HG03575 (cell line): ENCODE results near the gene CALY.
"Not testable (repeated sequence)": the region's sequence is repeated elsewhere in the genome, so short reads cannot be mapped to it uniquely, and the experiment has no call there.

Experiments used
- ATAC-seq: cut with Tn5 transposase; IDR thresholded peaks from one replicate; pipeline ENCODE4 v1.9.1; 2021; ENCODE audit not compliant: unreplicated experiment, insufficient number of reproducible peaks, low FRiP score; ENCODE audit errors: extremely low read depth

Gene CALY

GRCh38 chr10:133368153-133368552 is 31.5 kb upstream of the CALY start:
- ATAC-seq: no peak

DNA sequence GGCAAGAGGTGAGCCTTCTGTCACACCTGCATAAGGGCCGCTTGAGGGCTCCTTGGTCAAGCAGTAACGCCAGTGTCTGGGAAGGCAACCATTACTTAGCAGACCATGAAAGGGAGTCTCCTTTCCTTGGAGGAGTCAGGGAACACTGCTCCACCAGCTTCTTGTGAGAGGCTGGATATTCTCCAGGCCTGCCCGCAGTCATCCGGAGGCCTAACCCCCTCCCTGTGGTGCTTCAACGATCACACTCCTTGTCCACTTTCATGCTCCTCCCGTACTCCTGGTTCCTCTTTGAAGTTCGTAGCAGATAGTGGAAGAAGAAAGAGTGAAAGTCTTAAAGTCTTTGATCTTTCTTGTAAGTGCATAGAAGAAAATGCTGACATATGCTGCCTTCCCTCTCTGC is 30.8 kb upstream of the CALY start:
- not testable (repeated sequence) for ATAC-seq

- no peak for ATAC-seq
Observed at GRCh38 chr10:133366751-133367150, 30.1 kb upstream of the CALY start.

DNA sequence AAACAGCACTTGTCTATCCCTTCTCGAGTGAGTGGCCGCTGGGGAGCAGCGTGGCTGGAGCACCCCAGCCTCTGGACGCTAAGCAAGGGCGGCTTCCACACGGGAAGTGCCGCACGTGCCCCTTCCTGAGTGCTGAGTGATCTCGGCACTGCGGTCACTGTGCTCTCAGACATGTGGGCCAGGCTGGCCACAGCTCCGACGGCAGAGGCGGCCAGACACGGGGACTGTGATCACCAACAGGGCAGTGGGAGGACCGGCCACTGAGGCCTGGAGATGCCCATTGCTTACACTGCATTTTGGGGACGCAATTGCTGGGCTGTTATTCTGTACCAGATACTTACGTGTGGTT is 29.4 kb upstream of the CALY start:
- no peak for ATAC-seq

GRCh38 chr10:133365461-133366129 is 28.9 kb upstream of the CALY start:
- ATAC-seq: no peak

DNA sequence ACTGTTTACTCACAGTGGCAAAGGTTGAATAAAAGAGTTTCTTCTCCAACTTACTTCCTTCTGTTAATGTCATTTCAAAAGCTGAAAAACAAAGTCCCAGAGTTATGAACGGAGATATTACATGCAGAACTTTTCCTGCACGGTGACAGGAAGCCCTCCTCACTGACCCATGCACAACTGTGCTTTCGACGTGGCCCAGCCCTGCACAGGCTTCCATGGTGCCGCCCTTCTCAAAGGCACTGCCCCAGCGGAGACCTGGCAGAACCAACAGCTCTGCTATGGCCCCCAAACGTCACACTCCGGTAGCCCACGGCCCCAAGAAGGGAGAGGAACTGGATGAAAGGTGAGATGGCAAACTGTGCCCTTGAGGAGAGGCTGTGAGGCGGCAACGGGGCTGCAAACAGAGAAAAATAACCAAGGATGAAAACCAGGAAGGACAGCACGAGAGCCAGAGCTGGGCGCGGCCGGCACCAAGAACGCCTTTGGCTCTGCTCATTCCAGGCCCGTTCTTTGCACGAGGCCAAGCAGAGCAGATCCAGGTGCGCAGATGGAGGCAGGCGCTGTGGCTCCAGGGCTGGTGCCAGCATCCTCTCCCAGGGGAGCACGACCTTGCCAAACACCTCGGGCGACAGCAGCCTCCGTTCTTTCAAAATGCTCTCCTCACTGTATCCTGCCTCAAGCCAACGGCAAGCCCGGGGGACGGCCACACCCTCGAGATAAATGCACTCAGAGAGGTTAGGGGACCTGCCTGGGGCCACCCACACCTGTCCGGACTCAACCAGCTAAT is 28.1 kb upstream of the CALY start:
- ATAC-seq: no peak

DNA sequence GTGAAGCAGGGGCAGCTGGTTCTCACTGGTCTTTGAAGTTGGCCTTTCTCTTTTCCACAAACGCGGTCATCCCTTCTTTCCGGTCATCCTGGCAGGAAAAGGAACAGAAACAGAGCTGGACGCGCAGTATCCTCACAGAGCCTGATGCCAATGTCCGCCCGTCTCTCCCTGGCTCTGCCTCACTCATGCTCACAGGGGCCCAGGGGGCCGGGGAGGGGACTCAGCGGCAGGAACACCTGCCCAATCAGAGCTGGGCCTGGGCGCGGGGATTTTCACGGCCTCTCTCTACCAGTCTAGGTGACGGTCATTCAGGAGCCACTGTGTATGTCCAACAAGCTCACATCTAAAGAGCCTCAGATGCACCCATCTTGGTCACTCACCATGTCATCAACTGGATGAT is 26.1 kb upstream of the CALY start:
- ATAC-seq: no peak

- ATAC-seq: no peak
Observed at GRCh38 chr10:133361773-133362441, 25.2 kb upstream of the CALY start.

- no peak for ATAC-seq
Observed at GRCh38 chr10:133361227-133361626, 24.5 kb upstream of the CALY start.

DNA sequence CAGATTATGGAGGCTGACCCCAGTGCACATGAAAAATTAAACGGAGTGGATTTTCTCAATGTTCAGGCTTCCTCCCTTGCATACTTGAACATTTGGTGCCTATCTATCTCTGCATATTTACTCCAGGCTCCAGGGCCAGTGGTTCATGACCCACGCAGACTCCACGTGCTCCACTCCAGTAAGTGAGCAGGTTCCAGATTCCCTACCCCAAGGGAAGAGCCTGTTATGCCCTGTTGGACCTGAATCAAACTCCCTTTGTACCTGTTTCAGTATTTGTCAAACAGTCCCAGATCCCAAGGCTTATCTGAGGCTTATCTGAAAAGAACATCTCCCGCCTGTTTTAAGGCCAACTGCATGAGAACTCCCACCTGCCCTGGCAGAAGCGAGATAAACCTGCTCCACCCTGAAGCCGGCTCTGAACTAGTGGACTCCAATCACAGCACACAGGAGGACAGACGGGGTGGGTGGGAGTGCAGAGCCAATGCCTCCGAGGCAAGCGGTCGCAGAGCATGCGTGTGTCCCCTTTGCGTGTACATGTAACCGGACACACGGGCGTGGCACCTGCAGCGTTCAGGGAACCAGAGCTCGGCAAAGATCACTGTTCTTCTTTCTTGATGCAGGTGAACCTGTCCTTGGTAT is 23.4 kb upstream of the CALY start:
- no peak for ATAC-seq

- ATAC-seq: no peak
Observed at GRCh38 chr10:133359554-133359971, 22.9 kb upstream of the CALY start.

GRCh38 chr10:133358925-133359310 is 22.2 kb upstream of the CALY start:
- no peak for ATAC-seq

DNA sequence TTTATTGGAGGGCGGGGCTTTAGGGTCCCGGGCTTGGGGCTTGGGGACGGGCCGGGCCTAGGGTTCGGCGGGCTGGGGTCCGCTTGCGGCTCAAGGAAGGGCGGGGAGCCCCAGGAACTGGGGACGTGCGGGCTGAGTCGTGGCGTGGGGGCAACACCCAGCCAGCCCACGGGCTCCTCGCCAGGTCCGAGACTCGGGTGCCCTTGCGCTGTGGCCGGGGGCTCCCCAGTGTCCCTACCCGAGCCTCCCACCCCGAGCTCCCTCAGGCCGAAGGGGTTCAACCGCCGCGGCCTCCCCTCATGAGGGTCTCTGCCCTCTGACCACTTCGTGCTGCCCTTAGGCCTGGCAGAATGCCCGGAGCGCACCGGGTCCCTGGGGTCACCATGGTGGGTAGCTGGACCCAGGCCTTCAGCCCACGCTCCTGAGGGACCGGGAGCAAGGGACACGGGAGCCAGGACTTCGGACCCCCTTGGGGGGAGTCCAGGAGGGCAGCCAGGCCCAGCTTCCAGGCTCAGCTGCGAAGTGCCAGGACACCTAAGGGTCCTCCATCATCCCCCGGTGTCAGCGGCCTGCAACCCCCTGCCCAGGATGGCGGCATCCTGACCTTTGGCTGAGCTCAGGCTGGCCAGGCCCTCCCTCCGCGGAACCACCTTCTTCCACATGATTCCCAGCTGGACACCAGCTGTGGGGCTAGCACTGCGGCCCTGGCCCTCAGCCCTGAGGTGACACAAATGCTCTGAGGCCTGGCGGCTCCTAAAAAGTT is 21.6 kb upstream of the CALY start:
- no peak for ATAC-seq

GRCh38 chr10:133357285-133358161 is 20.8 kb upstream of the CALY start, which contains the start of gene FUOM:
Gene FUOM (minus strand): TSS chr10:133358019. CDS start chr10:133358007, 12 bp downstream.
- ATAC-seq: no peak

GRCh38 chr10:133356549-133357284 is 20.0 kb upstream of the CALY start:
- ATAC-seq: no peak

DNA sequence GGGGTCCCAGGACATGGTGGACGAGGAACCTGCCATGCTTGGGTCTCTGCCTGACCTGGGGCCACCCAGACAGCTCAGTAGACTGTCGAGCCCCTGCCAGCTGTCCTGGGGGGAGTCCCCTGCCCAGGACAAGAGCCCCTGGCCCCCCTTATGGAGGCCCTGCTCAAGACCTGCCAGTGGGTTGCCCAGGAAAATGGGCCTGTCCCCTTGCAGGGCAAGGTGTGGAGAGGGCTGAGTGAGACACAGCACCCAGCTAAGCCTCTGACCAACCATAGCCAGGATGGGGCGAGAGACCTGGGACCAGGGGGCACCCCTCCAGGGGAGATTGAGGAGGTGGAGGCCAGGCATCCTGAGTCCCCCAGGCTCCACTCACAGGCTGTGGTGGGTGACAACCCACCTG is 19.3 kb upstream of the CALY start:
- no peak for ATAC-seq

DNA sequence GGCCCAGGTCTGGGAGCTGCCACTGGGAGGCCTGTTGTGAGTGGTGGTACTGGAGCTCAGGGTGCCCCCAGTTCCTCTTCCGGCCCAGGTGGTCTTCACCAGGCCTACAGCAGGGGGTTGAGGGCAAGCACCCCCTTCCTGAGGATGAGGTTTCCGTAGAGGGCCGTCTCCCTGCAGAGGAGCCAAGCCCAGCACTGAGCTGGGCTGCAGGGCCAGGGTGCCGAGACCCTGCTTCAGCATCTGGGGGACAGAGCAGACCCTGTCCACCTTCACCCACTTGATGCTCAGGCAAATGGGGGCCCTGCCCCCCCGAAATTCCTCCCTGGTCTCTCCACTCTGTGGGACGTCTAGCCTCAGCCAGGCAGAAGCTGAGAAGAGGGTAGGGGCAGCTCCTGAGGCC is 18.6 kb upstream of the CALY start:
- ATAC-seq: no peak
